GM12875 (cell line): Measurements from ENCODE around the gene KCTD3.

Source experiments
- H3K4me3 ChIP-seq: one replicate; pipeline ENCODE4 v1.5.1; 2011; ENCODE audit warnings: low read depth, low read length, control low read depth
- TF ChIP-seq, protein P1 (sequence below): IDR thresholded peaks from 2 replicates; pipeline ENCODE4 v1.5.1; 2011; ENCODE audit warnings: low read depth, mild to moderate bottlenecking, control low read depth, inconsistent platforms, low read length, moderate library complexity, borderline replicate concordance; ENCODE audit not compliant: insufficient read depth

The KCTD3 gene

DNA sequence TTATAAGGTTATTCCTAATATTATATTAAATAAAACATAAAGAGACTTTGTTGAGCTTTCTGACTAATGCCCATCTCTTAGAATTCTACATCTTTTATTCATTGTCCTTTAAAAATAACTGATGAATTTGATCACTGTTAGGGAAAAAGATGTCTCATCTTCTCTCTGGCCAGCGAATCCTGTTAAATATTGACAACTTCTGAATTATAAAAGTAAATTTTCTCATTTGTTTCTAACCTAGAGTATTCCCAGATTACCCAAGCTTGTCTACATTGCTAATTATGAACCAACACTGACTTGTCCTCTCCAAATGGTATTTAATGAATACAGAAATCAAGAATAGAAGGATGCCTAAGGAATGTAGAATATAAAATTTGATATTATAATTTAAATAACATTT is 24.8 kb upstream of the KCTD3 start:
- TF ChIP-seq, protein P1, sequence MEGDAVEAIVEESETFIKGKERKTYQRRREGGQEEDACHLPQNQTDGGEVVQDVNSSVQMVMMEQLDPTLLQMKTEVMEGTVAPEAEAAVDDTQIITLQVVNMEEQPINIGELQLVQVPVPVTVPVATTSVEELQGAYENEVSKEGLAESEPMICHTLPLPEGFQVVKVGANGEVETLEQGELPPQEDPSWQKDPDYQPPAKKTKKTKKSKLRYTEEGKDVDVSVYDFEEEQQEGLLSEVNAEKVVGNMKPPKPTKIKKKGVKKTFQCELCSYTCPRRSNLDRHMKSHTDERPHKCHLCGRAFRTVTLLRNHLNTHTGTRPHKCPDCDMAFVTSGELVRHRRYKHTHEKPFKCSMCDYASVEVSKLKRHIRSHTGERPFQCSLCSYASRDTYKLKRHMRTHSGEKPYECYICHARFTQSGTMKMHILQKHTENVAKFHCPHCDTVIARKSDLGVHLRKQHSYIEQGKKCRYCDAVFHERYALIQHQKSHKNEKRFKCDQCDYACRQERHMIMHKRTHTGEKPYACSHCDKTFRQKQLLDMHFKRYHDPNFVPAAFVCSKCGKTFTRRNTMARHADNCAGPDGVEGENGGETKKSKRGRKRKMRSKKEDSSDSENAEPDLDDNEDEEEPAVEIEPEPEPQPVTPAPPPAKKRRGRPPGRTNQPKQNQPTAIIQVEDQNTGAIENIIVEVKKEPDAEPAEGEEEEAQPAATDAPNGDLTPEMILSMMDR = no peak
- no peak overlapping the region for H3K4me3 ChIP-seq

DNA sequence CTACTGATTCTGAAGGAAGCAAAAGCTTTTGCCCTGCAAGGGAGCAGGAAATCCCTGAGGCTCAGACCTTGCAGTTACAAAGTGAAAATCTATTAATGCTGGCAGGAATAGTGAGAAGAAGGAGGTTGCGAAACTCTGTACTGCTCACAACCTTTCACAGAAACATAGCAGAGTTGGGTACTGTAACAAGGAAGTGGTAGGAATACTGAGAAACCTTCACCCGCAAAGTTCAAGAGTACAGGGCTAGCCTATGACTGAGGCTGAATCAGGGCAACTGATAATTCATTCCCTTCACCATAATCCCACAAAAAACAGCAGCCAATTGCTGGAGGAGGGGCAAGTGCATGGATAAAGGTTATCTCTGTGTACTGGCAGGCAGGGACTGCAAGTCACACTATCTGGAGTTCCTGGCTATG is 23.9 kb upstream of the KCTD3 start:
- no peak overlapping the region for H3K4me3 ChIP-seq
- TF ChIP-seq, protein P1 = no peak

DNA sequence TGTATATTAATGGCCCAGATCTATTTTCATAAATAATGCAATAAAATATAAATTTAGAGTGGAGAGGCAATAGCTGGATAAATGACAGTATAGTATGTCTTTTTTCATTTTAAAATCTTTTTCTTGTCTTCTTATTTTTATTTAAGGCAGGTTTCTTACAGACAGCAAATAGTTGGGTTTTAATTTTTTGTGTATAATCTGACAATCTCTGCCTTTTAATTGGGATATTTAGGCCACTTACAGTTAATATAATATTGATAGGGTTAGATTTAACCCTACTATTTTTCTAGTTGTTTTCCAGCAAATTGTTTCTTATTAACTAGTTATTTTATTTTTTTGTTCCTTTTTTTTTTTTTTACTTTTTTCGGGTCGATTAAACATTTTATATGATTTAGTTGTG is 23.3 kb upstream of the KCTD3 start:
- TF ChIP-seq, protein P1 = no peak
- no peak overlapping the region for H3K4me3 ChIP-seq

DNA sequence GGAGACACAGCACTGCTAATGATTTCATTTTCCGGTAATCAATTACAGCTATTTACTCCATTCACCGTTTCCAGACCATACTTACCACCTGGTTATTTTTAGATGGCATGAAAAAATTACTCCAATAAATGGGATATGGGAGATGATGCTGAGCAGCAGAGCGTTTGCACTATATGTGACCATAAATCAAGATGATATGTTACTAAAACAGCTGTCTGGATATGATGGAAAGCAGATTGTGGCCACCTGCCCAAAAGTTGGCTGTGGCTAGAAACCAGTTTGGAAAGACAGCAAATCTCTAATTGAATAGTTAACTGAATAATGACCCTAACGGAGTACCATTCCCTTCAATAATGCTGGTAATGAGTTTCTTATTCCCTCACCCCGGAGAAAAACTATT is 22.5 kb upstream of the KCTD3 start:
- no peak overlapping the region for H3K4me3 ChIP-seq
- TF ChIP-seq, protein P1 = no peak

DNA sequence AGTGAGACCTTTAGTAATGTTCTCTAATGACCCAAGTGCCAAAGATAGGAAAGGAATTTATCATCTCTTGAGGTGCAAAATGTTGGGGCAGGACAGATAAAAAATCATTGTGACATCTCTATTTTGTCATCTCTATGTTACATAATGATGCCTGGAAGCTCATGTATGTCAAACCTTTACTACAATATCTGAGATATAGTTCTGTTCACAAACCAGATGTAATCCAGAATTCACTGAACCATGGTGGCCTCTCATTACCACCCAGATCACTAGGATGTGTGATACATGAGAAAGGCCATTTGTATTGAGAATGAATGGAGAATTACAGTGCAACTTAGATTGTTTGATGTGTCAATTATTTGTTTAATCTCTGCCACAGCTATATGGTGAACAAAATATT is 22.0 kb upstream of the KCTD3 start:
- TF ChIP-seq, protein P1 = no peak
- no peak overlapping the region for H3K4me3 ChIP-seq

DNA sequence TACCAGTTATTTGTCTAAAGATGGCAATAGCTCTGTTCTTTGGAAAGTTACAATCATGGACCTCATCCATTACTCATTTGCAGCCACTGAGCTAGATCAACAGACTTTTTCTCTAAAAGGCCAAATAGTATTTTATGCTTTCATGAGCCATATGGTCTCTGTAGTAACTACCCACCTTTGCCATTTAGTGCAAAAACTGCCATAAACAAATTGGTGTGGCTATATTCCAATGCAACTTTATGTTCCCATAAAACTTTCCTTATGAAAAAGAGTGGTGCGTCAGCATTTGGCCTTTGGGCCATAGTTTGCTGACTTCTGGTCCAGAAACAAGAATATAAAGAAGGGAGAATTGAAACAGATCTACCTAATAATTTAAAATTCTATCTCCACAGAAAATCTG is 20.1 kb upstream of the KCTD3 start:
- TF ChIP-seq, protein P1 = no peak
- no peak overlapping the region for H3K4me3 ChIP-seq

DNA sequence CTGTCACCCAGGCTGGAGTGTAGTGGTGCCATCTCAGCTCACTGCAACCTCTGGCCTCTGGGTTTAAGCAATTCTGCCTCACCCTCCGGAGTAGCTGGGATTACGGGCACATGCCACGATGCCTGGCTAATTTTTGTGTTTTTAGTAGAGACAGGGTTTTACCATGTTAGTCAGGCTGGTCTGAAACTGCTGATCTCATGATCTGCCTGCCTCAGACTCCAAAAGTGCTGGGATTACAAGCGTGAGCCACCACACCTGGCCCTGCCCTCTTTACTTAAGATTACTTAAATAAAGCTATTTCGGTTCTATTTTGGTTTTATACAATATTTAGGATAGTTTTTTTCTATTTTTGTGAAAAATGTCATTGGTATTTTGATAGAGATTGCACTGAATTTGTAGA is 15.3 kb upstream of the KCTD3 start:
- no peak overlapping the region for H3K4me3 ChIP-seq
- TF ChIP-seq, protein P1 = no peak
